Measurements from ENCODE around the gene MRPS18B.

MRPS18B gene

DNA sequence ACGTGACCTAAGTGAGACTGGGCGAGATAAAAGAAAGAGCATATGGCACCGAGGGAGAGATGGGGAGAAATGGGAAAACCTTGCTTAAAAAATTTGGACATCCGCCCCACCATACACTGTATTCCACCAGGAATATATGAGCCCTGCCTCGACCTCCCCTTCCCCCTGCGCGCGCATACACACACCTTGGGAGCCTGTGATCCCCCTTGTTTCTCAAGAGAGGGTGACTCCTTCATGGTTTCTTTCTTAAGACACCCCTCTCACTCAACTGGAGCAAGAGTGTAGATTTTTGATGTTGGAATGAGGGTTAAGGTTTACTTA is 45.9 kb upstream of the MRPS18B start:
- peaks cover 19 to 20% of the 10 kb centered on the region in 2 experiments for H3K4me1 ChIP-seq (ENCODE audit: control insufficient read depth in 1 of 2, insufficient read depth in 1 of 2, low read depth in 1 of 2, low read length in 1 of 2)

DNA sequence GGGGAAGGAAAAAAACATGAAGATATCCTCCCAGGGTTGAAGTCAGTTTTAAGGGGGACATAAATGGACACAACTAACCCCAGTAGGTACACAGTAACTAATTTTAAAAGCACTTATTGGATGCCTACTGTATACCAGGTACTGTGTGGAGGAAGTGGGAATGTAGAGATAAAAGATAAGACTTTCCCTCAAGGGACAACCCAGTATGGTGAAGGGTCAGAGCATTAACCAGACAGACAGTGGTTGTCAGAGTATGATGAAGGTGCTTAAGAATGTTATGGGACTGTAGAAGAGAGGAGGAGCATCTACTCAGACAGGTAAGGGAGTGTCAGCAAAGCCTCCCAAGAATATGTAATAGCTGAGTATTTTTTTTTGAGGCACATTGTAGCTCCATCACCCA is 45.5 kb upstream of the MRPS18B start:
- Histone ChIP-seq H3K36me3 (peaks cover 5% of the 10 kb centered on the region), H3K4me3 (ENCODE audit: low read depth in 1 of 2, low read length in 1 of 2) (peak overlapping the region; percentile 90 to 92), H3K4me1 (ENCODE audit: control insufficient read depth in 1 of 2, insufficient read depth in 1 of 2, low read depth in 1 of 2, low read length in 1 of 2) (peaks cover 19 to 20% of the 10 kb centered on the region in 2 experiments), H3K27me3 (no peaks in the 10 kb centered on the region), H3K9me3 (no peaks in the 10 kb centered on the region), H3K27ac (peak overlapping the region; percentile 90)
- TF ChIP-seq, protein P1, sequence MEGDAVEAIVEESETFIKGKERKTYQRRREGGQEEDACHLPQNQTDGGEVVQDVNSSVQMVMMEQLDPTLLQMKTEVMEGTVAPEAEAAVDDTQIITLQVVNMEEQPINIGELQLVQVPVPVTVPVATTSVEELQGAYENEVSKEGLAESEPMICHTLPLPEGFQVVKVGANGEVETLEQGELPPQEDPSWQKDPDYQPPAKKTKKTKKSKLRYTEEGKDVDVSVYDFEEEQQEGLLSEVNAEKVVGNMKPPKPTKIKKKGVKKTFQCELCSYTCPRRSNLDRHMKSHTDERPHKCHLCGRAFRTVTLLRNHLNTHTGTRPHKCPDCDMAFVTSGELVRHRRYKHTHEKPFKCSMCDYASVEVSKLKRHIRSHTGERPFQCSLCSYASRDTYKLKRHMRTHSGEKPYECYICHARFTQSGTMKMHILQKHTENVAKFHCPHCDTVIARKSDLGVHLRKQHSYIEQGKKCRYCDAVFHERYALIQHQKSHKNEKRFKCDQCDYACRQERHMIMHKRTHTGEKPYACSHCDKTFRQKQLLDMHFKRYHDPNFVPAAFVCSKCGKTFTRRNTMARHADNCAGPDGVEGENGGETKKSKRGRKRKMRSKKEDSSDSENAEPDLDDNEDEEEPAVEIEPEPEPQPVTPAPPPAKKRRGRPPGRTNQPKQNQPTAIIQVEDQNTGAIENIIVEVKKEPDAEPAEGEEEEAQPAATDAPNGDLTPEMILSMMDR (IDR thresholded peaks at IDR 0.05): no peak

More for the DNA sequence above, 45.9 kb upstream of the MRPS18B start:
- Histone ChIP-seq H3K4me3 (ENCODE audit: low read depth in 1 of 2, low read length in 1 of 2) (peak overlapping the region; percentile 90 to 92), H3K36me3 (peaks cover under 1% of the 10 kb centered on the region), H3K27me3 (no peaks in the 10 kb centered on the region), H3K27ac (peak overlapping the region; percentile 90), H3K9me3 (no peaks in the 10 kb centered on the region)
- TF ChIP-seq, protein P1 (IDR thresholded peaks at IDR 0.05): no peak

DNA sequence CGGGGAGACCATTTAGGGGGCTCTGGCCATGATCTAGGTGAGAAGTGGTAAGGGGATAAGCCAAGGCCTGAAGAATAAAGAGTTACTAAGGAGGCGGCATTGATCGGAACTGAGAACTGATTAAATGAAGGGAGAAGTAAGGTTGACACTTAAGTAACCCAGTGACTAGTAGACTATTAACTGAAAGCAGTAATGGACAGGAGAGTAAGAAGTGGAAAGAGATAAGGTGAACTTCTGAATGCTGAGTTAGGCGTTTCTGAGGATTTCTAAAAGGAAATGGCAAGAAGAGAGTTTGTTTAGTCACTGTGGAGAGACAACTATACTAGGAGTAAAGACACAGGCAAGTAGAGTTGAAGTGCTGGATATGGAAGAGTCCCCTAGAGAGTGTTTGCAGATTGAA is 44.5 kb upstream of the MRPS18B start:
- Histone ChIP-seq H3K4me3 (ENCODE audit: low read depth in 1 of 2, low read length in 1 of 2) (no peak overlapping the region), H3K4me1 (ENCODE audit: control insufficient read depth in 1 of 2, insufficient read depth in 1 of 2, low read depth in 1 of 2, low read length in 1 of 2) (peaks cover 19 to 20% of the 10 kb centered on the region in 2 experiments), H3K27ac (no peak overlapping the region)

DNA sequence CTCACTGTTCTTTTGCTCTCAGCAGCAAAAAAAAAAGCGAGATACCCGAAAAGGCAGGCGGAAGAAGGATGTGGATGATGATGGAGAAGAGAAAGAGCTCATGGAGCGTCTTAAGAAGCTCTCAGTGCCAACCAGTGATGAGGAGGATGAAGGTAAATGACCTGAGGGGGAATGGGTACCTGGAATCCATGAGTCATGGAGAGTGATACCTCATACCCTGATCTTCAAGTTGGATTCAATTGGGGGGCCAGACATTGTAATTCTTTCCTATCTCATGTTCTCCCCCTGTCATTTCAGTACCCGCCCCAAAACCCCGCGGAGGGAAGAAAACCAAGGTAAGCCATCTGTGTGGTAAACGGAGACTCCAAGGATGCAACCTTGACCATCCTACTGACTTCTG is 39.6 kb upstream of the MRPS18B start:
- H3K36me3 ChIP-seq: peaks cover 60% of the 10 kb centered on the region
- no peaks in the 10 kb centered on the region for H3K4me1 ChIP-seq (ENCODE audit: control insufficient read depth in 1 of 2, insufficient read depth in 1 of 2, low read depth in 1 of 2, low read length in 1 of 2)
- H3K9me3 ChIP-seq: no peaks in the 10 kb centered on the region
- no peak overlapping the region for H3K27ac ChIP-seq
- no peak overlapping the region for H3K4me3 ChIP-seq (ENCODE audit: low read depth in 1 of 2, low read length in 1 of 2)
- TF ChIP-seq, protein P1 (IDR thresholded peaks at IDR 0.05): no peak
- H3K27me3 ChIP-seq: no peaks in the 10 kb centered on the region

More for the DNA sequence above, 44.5 kb upstream of the MRPS18B start:
- TF ChIP-seq, protein P1 (IDR thresholded peaks at IDR 0.05): no peak
- peaks cover 15% of the 10 kb centered on the region for H3K36me3 ChIP-seq
- no peaks in the 10 kb centered on the region for H3K27me3 ChIP-seq
- H3K9me3 ChIP-seq: no peaks in the 10 kb centered on the region

DNA sequence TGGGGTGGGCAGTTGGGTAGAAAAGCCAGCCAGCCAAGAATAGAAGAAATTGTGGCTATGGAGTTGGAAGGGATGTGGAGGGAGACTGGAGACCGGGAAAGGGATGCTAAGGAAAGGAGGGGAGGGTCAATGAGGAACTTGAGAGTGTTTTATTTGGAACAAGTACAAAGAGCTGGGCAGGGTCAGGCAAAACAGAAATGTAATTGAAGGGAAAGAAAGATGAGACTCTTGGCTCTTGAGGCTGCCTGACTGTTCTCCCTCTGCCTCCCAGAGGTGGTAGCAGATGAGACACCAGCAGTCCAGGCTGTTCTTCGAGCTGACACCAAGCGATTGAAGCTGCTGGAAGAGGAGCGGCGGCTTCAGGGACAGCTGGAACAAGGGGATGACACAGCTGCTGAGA is 33.7 kb upstream of the MRPS18B start:
- TF ChIP-seq, protein P1 (IDR thresholded peaks at IDR 0.05): no peak
- Histone ChIP-seq H3K9me3 (no peaks in the 10 kb centered on the region), H3K27me3 (no peaks in the 10 kb centered on the region), H3K4me1 (ENCODE audit: control insufficient read depth in 1 of 2, insufficient read depth in 1 of 2, low read depth in 1 of 2, low read length in 1 of 2) (no peaks in the 10 kb centered on the region), H3K27ac (no peak overlapping the region), H3K36me3 (peaks cover 94% of the 10 kb centered on the region), H3K4me3 (ENCODE audit: low read depth in 1 of 2, low read length in 1 of 2) (no peak overlapping the region)
